ENCODE measurements around the gene TPST2. TPM values are rescaled to one million over a fixed set of nuclear protein-coding genes. Genes with fewer than 3 reads are reported as not detected.

TPST2 gene
- polyA plus RNA-seq, 2 of the 4 experiments (the other 2 are of a cell fraction) = 10.3 to 10.5 TPM

DNA sequence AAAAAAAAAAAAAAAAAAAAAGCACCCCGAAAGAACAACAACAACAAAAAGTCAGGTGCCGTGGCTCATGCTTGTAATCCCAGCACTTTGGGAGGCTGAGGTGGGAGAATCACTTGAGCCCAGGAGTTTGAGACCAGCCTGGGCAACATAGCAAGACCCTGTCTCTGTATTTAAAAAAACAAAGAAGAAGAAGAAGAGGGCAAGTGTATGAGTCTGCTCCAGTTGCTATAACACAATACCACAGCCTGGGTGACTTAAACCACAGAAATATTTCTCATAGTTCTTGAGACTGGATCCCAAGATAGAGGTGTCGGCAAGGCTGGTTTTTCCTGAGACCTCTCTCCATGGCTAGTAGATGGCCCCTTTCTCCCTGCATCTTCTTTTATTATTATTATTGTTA, 44.3 kb upstream of the TPST2 start (continued):
- TF ChIP-seq HOXB13 (CRISPR knock-in tag; IDR thresholded peaks at IDR 0.05; ENCODE audit: low read depth) (no peak), RAD21 (conservative IDR thresholded peaks at IDR 0.05 in 1 of 2, IDR thresholded peaks at IDR 0.05 in 1 of 2) (no peak), NPAS2 (CRISPR knock-in tag; IDR thresholded peaks at IDR 0.05; ENCODE audit: borderline replicate concordance) (no peak), GATA3 (IDR thresholded peaks at IDR 0.05; ENCODE audit: borderline replicate concordance) (no peak), KDM1A (IDR thresholded peaks at IDR 0.05; ENCODE audit: low read depth) (no peak)

DNA sequence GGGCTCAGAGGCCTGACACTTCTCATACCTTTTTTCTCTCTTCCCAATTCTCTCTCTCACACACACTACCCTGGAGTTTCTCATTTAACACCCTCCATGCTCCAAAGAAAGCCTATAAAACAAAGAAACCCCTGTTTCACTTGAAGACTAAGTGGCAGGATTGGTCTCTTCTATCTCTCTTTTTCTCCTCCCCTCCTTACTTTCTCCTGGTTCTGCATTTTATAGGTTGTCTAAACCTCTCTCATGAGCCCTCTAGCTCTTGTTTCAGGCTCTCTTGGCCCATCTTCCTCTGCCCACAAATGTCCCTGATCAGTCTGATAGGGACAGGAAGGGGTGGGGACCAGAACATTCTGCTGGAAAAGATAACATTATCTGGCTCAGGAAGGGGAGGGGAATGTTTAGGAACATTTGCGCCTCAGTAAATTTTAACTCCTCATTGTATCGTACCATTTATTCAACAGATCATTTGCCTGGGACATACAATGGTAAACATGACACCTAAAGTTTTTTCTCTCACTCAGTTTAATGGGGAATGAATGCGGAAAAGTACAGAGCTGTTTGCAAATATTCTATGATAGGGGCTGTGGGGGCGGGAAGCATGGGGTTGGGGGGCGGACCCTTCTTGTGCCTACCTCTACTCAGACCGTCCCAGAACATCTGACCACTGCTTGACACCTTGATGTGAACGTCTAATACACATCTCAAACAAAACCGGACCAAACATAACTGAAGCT, 42.7 kb upstream of the TPST2 start:
- FAIRE-seq (no peak), ATAC-seq (no peak), DNase-seq (ENCODE audit: low read depth in 1 of 2, low spot score in 1 of 2) (no peak)
- Histone ChIP-seq H3K4me1 (no peaks in the 10 kb centered on the region), H3K27ac (no peak overlapping the region), H3K4me2 (no peak overlapping the region), H3K4me3 (no peak overlapping the region), H3K9me3 (no peaks in the 10 kb centered on the region)
- WGBS (ENCODE audit: missing lambda C conversion rate) = 54% methylated on average over 8 of the region's 8 CpGs
- ChIA-PET POLR2A (no interaction called here), CTCF (interaction anchor here (0.5 to 0.8 kb wide), 3 partner anchors 102 to 266 kb away, joined by 3 read pairs; no protein-coding TSS in a partner anchor)
- TF ChIP-seq, protein P1, sequence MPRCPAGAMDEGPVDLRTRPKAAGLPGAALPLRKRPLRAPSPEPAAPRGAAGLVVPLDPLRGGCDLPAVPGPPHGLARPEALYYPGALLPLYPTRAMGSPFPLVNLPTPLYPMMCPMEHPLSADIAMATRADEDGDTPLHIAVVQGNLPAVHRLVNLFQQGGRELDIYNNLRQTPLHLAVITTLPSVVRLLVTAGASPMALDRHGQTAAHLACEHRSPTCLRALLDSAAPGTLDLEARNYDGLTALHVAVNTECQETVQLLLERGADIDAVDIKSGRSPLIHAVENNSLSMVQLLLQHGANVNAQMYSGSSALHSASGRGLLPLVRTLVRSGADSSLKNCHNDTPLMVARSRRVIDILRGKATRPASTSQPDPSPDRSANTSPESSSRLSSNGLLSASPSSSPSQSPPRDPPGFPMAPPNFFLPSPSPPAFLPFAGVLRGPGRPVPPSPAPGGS (IDR thresholded peaks at IDR 0.05) = no peak
- TF ChIP-seq, protein P2, sequence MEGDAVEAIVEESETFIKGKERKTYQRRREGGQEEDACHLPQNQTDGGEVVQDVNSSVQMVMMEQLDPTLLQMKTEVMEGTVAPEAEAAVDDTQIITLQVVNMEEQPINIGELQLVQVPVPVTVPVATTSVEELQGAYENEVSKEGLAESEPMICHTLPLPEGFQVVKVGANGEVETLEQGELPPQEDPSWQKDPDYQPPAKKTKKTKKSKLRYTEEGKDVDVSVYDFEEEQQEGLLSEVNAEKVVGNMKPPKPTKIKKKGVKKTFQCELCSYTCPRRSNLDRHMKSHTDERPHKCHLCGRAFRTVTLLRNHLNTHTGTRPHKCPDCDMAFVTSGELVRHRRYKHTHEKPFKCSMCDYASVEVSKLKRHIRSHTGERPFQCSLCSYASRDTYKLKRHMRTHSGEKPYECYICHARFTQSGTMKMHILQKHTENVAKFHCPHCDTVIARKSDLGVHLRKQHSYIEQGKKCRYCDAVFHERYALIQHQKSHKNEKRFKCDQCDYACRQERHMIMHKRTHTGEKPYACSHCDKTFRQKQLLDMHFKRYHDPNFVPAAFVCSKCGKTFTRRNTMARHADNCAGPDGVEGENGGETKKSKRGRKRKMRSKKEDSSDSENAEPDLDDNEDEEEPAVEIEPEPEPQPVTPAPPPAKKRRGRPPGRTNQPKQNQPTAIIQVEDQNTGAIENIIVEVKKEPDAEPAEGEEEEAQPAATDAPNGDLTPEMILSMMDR (IDR thresholded peaks at IDR 0.05) = no peak
- no peak for TF ChIP-seq FOSB (CRISPR knock-in tag; IDR thresholded peaks at IDR 0.05)
- TF ChIP-seq ESRRA (IDR thresholded peaks at IDR 0.05; ENCODE audit: borderline replicate concordance, low read length) = no peak
- TF ChIP-seq PHF8 (IDR thresholded peaks at IDR 0.05; ENCODE audit: borderline replicate concordance, low read depth) = no peak
- TF ChIP-seq HOXA7 (CRISPR knock-in tag; IDR thresholded peaks at IDR 0.05) = no peak
- no peak for TF ChIP-seq EHF (CRISPR knock-in tag; IDR thresholded peaks at IDR 0.05)
- no peak for TF ChIP-seq JUNB (IDR thresholded peaks at IDR 0.05)
- no peak for TF ChIP-seq GATA3 (IDR thresholded peaks at IDR 0.05; ENCODE audit: borderline replicate concordance)

DNA sequence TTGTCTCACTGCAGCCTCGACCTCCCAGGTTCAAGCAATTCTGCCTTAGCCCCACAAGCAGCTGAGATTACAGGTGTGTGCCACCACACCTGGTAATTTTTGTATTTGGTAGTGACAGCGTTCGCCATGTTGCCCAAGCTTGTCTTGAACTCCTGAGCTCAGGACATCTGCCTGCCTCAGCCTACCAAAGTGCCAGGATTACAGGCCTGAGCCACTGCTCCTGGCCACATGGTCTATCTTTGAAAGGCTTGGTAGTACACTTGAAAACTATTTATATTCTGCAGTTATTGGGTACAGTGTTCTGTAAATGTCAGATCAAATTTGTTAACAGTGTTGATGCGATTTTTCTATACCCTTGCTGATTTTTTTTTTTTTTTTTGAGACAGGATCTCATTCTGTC, 41.4 kb upstream of the TPST2 start:
- no peak for FAIRE-seq
- Histone ChIP-seq H3K27ac (no peak overlapping the region), H3K4me3 (no peak overlapping the region), H3K4me1 (no peaks in the 10 kb centered on the region), H3K9me3 (no peaks in the 10 kb centered on the region), H3K4me2 (no peak overlapping the region)
- no peak for TF ChIP-seq KDM5A (IDR thresholded peaks at IDR 0.05)
- TF ChIP-seq ESRRA (IDR thresholded peaks at IDR 0.05; ENCODE audit: borderline replicate concordance, low read length) = no peak
- no peak for TF ChIP-seq SREBF2 (IDR thresholded peaks at IDR 0.05)
- no peak for TF ChIP-seq EHMT2 (IDR thresholded peaks at IDR 0.05; ENCODE audit: low read depth)
- no peak for TF ChIP-seq NFE2L2 (conservative IDR thresholded peaks at IDR 0.05; ENCODE audit: low read length)
- no peak for TF ChIP-seq HOXB5 (CRISPR knock-in tag; IDR thresholded peaks at IDR 0.05)
- TF ChIP-seq, protein P2 (IDR thresholded peaks at IDR 0.05) = no peak
- no peak for TF ChIP-seq ZFP36 (IDR thresholded peaks at IDR 0.05; ENCODE audit: borderline replicate concordance, partially characterized antibody)
- no peak for TF ChIP-seq MYC (IDR thresholded peaks at IDR 0.05; ENCODE audit: borderline replicate concordance, low read length)
- no peak for TF ChIP-seq RCOR1 (IDR thresholded peaks at IDR 0.05; ENCODE audit: low read depth, low read length)
- no peak for TF ChIP-seq RFX5 (IDR thresholded peaks at IDR 0.05)
- no peak for TF ChIP-seq ZNF302 (CRISPR knock-in tag; IDR thresholded peaks at IDR 0.05)
- TF ChIP-seq HOXA7 (CRISPR knock-in tag; IDR thresholded peaks at IDR 0.05) = no peak
- TF ChIP-seq TP53 (CRISPR knock-in tag; IDR thresholded peaks at IDR 0.05) = no peak
- no peak for TF ChIP-seq MAZ (IDR thresholded peaks at IDR 0.05; ENCODE audit: borderline replicate concordance, low read depth, low read length)
- no peak for TF ChIP-seq JUNB (IDR thresholded peaks at IDR 0.05)
- TF ChIP-seq, protein P3, sequence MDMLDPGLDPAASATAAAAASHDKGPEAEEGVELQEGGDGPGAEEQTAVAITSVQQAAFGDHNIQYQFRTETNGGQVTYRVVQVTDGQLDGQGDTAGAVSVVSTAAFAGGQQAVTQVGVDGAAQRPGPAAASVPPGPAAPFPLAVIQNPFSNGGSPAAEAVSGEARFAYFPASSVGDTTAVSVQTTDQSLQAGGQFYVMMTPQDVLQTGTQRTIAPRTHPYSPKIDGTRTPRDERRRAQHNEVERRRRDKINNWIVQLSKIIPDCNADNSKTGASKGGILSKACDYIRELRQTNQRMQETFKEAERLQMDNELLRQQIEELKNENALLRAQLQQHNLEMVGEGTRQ (IDR thresholded peaks at IDR 0.05) = no peak
- TF ChIP-seq, protein P4, sequence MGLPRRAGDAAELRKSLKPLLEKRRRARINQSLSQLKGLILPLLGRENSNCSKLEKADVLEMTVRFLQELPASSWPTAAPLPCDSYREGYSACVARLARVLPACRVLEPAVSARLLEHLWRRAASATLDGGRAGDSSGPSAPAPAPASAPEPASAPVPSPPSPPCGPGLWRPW (IDR thresholded peaks at IDR 0.05) = no peak
- no peak for TF ChIP-seq CBX2 (IDR thresholded peaks at IDR 0.05; ENCODE audit: borderline replicate concordance, low read depth)
- no peak for TF ChIP-seq HEYL (CRISPR knock-in tag; IDR thresholded peaks at IDR 0.05)
- no peak for DNase-seq (ENCODE audit: low read depth in 1 of 2, low spot score in 1 of 2)
- ATAC-seq = no peak
- CTCF ChIA-PET = no interaction called here
- WGBS (ENCODE audit: missing lambda C conversion rate) = 72% methylated on average over 4 of the region's 4 CpGs
- POLR2A ChIA-PET = no interaction called here
